ENCODE measurements around the gene HIBCH.

HIBCH gene

DNA sequence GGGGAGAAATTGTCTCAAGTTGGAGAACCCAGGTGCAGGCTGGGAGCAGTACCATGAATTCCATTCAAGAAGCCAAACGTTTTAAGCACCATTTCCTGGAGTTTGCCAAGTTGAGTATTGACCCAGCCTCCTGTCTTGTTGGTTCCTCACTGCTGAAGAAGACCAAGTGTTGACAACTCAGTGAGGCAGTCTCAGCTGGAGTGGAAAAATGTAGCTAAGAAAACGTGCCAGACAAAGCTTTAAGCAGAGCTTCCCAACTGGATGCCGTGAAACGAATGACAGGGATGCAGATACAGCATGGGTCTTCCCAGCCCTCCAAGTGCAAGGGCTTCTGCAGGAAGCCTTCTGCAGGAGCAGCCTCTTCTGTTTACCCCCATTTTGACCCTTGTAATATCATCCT, 23.0 kb upstream of the HIBCH start:
- Histone ChIP-seq H3K4me1 (ENCODE audit: insufficient read depth, low read length, severe bottlenecking) (peaks cover 14% of the 10 kb centered on the region), H3K9me2 (ENCODE audit: low read depth, low read length) (no peaks in the 10 kb centered on the region), H3F3A (ENCODE audit: insufficient read depth, low read length) (no peaks in the 10 kb centered on the region), H3K79me2 (ENCODE audit: insufficient read depth, low read length) (no peaks in the 10 kb centered on the region), H3K27me3 (ENCODE audit: insufficient read depth, low read length) (no peaks in the 10 kb centered on the region), H3K27ac (ENCODE audit: low read depth, low read length, poor library complexity, severe bottlenecking) (no peak overlapping the region), H2AFZ (ENCODE audit: low read length) (no peak overlapping the region), H3K36me3 (ENCODE audit: insufficient read depth, low read length) (no peaks in the 10 kb centered on the region), H4K20me1 (ENCODE audit: insufficient read depth, low read length) (no peaks in the 10 kb centered on the region), H3K9ac (ENCODE audit: low read length) (no peak overlapping the region), H3K4me3 (ENCODE audit: low read depth, low read length, poor library complexity, severe bottlenecking) (no peak overlapping the region), H3K4me2 (ENCODE audit: low read length) (no peak overlapping the region), H3K9me3 (ENCODE audit: low read length) (no peaks in the 10 kb centered on the region)
- TF ChIP-seq, protein P1, sequence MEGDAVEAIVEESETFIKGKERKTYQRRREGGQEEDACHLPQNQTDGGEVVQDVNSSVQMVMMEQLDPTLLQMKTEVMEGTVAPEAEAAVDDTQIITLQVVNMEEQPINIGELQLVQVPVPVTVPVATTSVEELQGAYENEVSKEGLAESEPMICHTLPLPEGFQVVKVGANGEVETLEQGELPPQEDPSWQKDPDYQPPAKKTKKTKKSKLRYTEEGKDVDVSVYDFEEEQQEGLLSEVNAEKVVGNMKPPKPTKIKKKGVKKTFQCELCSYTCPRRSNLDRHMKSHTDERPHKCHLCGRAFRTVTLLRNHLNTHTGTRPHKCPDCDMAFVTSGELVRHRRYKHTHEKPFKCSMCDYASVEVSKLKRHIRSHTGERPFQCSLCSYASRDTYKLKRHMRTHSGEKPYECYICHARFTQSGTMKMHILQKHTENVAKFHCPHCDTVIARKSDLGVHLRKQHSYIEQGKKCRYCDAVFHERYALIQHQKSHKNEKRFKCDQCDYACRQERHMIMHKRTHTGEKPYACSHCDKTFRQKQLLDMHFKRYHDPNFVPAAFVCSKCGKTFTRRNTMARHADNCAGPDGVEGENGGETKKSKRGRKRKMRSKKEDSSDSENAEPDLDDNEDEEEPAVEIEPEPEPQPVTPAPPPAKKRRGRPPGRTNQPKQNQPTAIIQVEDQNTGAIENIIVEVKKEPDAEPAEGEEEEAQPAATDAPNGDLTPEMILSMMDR (IDR thresholded peaks at IDR 0.05; ENCODE audit: low read length) = no peak
- TF ChIP-seq EZH2 (IDR thresholded peaks at IDR 0.05; ENCODE audit: borderline replicate concordance, low read length) = no peak

DNA sequence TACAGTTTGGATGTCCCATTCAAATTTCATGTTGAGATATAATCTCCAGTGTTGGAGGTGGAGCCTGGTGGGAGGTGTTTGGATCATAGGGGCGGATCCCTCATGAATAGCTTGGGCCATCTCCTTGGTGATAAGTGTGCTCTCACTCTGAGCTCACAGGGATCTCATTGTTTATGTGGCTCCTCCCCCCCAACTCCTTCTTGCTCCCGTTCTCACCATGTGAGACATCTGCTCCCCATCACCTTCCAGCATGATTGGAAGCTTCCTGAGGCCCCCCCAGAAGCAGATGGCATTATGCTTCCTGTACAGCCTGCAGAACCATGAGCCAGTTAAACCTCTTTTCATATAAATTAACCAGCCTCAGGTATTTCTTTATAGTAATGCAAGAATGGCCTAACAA, 20.7 kb upstream of the HIBCH start:
- H3K9me3 ChIP-seq (ENCODE audit: low read length) = no peaks in the 10 kb centered on the region
- H3K4me3 ChIP-seq (ENCODE audit: low read depth, low read length, poor library complexity, severe bottlenecking) = no peak overlapping the region
- H3F3A ChIP-seq (ENCODE audit: insufficient read depth, low read length) = no peaks in the 10 kb centered on the region
- H4K20me1 ChIP-seq (ENCODE audit: insufficient read depth, low read length) = no peaks in the 10 kb centered on the region
- no peak overlapping the region for H3K27ac ChIP-seq (ENCODE audit: low read depth, low read length, poor library complexity, severe bottlenecking)
- H3K9ac ChIP-seq (ENCODE audit: low read length) = no peak overlapping the region
- no peaks in the 10 kb centered on the region for H3K36me3 ChIP-seq (ENCODE audit: insufficient read depth, low read length)
- no peak overlapping the region for H2AFZ ChIP-seq (ENCODE audit: low read length)
- no peaks in the 10 kb centered on the region for H3K79me2 ChIP-seq (ENCODE audit: insufficient read depth, low read length)
- H3K4me2 ChIP-seq (ENCODE audit: low read length) = no peak overlapping the region
- peaks cover 14% of the 10 kb centered on the region for H3K4me1 ChIP-seq (ENCODE audit: insufficient read depth, low read length, severe bottlenecking)
- TF ChIP-seq, protein P1 (IDR thresholded peaks at IDR 0.05; ENCODE audit: low read length) = no peak
- no peaks in the 10 kb centered on the region for H3K9me2 ChIP-seq (ENCODE audit: low read depth, low read length)
- H3K27me3 ChIP-seq (ENCODE audit: insufficient read depth, low read length) = no peaks in the 10 kb centered on the region

DNA sequence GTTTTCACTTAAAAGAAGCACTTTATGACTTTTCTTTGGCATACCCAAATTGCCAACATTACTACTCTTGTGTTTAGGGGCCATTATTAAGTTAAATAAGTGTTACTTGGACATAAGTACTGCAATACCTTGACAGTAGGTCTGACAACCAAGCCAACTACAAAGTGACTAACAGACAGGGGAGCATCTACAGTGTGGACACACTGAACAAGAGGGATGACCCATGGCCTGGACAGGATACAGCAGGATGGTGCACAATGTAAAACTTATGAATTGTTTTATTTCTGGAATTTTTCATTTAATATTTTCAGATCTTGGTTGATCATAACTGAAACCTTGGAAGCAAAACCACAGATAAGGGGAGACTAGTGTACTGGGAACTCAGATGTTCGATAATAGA, 19.8 kb upstream of the HIBCH start:
- Histone ChIP-seq H4K20me1 (ENCODE audit: insufficient read depth, low read length) (no peaks in the 10 kb centered on the region), H2AFZ (ENCODE audit: low read length) (no peak overlapping the region), H3K4me1 (ENCODE audit: insufficient read depth, low read length, severe bottlenecking) (peaks cover 9% of the 10 kb centered on the region), H3K9me3 (ENCODE audit: low read length) (no peaks in the 10 kb centered on the region), H3K4me3 (ENCODE audit: low read depth, low read length, poor library complexity, severe bottlenecking) (no peak overlapping the region), H3K9ac (ENCODE audit: low read length) (no peak overlapping the region), H3K36me3 (ENCODE audit: insufficient read depth, low read length) (no peaks in the 10 kb centered on the region), H3K79me2 (ENCODE audit: insufficient read depth, low read length) (no peaks in the 10 kb centered on the region), H3K4me2 (ENCODE audit: low read length) (no peak overlapping the region), H3K27me3 (ENCODE audit: insufficient read depth, low read length) (no peaks in the 10 kb centered on the region), H3K9me2 (ENCODE audit: low read depth, low read length) (no peaks in the 10 kb centered on the region), H3K27ac (ENCODE audit: low read depth, low read length, poor library complexity, severe bottlenecking) (no peak overlapping the region), H3F3A (ENCODE audit: insufficient read depth, low read length) (no peaks in the 10 kb centered on the region)
- TF ChIP-seq, protein P1 (IDR thresholded peaks at IDR 0.05; ENCODE audit: low read length) = no peak
- no peak for TF ChIP-seq EZH2 (IDR thresholded peaks at IDR 0.05; ENCODE audit: borderline replicate concordance, low read length)
